HL-60 (cell line): Measurements from ENCODE around the gene ADAMTS7.
"Not testable (repeated sequence)": the region's sequence is repeated elsewhere in the genome, so short reads cannot be mapped to it uniquely, and the experiment has no call there.

Experiments used
- DNase-seq, 2 experiments: peaks; one replicate each; pipeline ENCODE4 v3.0.0-alpha.2; 2010 to 2020; ENCODE audit warnings: low read depth in 1 of 2, low spot score in 1 of 2
- H3K27ac ChIP-seq: fragments of 250-450 bp; sonication (Bioruptor Pico); replicated peaks from 2 replicates; pipeline ENCODE4 v1.5.1; 2020; ENCODE audit warnings: mild to moderate bottlenecking, moderate library complexity
- H3K27me3 ChIP-seq: fragments of 250-450 bp; sonication (Bioruptor Pico); 2 replicates; pipeline ENCODE4 v1.5.1; 2021; ENCODE audit warnings: mild to moderate bottlenecking, moderate library complexity; ENCODE audit not compliant: insufficient read depth, poor library complexity, severe bottlenecking
- H3K4me3 ChIP-seq: replicated peaks from 2 replicates; pipeline ENCODE4 v1.5.1; 2011; ENCODE audit warnings: mild to moderate bottlenecking, control low read depth, low read length; ENCODE audit not compliant: insufficient read depth
- GABPA ChIP-seq: IDR thresholded peaks from 2 replicates; pipeline ENCODE4 v1.6.1; 2012; ENCODE audit warnings: low read depth
- POLR2AphosphoS5 ChIP-seq: IDR thresholded peaks from 2 replicates; pipeline ENCODE4 v1.6.1; 2012; ENCODE audit warnings: low read depth
- REST ChIP-seq: IDR thresholded peaks from 2 replicates; pipeline ENCODE4 v1.6.1; 2012; ENCODE audit warnings: low read depth; ENCODE audit not compliant: insufficient replicate concordance
- SPI1 ChIP-seq: IDR thresholded peaks from 2 replicates; pipeline ENCODE4 v1.6.1; 2012; ENCODE audit warnings: low read depth, mild to moderate bottlenecking, borderline replicate concordance
- TF ChIP-seq, protein P1 (sequence below): IDR thresholded peaks from one replicate; pipeline ENCODE4 v1.5.1; 2011; ENCODE audit warnings: low read length, control low read depth, inconsistent platforms; ENCODE audit not compliant: insufficient read depth

ADAMTS7 gene

GRCh38 chr15:78789615-78790014 is 21.6 kb downstream of the ADAMTS7 start:
- TF ChIP-seq POLR2AphosphoS5 (no peak), GABPA (no peak), REST (no peak), SPI1 (no peak)
- TF ChIP-seq, protein P1, sequence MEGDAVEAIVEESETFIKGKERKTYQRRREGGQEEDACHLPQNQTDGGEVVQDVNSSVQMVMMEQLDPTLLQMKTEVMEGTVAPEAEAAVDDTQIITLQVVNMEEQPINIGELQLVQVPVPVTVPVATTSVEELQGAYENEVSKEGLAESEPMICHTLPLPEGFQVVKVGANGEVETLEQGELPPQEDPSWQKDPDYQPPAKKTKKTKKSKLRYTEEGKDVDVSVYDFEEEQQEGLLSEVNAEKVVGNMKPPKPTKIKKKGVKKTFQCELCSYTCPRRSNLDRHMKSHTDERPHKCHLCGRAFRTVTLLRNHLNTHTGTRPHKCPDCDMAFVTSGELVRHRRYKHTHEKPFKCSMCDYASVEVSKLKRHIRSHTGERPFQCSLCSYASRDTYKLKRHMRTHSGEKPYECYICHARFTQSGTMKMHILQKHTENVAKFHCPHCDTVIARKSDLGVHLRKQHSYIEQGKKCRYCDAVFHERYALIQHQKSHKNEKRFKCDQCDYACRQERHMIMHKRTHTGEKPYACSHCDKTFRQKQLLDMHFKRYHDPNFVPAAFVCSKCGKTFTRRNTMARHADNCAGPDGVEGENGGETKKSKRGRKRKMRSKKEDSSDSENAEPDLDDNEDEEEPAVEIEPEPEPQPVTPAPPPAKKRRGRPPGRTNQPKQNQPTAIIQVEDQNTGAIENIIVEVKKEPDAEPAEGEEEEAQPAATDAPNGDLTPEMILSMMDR, result no peak
- Histone ChIP-seq H3K27me3 (peaks cover 3% of the 10 kb centered on the region), H3K4me3 (no peak overlapping the region), H3K27ac (no peak overlapping the region)
- DNase-seq, result no peak

DNA sequence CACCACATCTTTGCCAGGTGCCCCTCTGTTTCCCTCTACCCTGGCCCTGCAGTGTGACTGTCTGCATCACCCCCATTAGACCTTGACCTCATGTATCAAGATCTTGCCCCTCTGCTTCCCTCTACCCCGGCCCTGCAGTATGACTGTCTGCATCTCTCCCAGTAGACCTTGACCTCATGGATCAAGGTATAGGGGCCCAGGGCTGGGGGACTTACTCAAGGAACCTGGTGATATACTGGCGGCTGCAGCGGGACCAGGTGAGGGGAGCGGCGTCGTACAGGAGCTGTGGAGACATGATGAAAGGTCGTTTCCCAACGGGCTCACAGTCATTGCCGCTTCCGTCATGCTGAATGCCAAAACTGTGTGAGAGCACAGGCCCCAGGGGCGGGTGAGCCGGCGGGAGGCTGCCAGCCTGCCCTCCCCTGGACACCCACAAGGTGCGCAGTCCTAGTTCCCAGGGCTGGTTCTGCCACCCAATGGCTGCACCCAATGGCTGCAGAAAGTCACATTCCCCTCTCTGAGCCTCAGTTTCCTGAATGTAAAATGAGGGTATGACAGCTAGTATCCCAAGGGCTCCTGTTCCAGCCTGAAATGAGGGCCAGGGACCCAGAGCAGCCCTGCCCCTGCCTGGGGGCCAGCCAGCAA is 23.1 kb downstream of the ADAMTS7 start:
- Histone ChIP-seq H3K4me3 (no peak overlapping the region), H3K27me3 (peaks cover 3% of the 10 kb centered on the region), H3K27ac (no peak overlapping the region)
- DNase-seq, result no peak
- TF ChIP-seq, protein P1, result no peak
- no peak for TF ChIP-seq GABPA
- TF ChIP-seq POLR2AphosphoS5, result no peak
- TF ChIP-seq SPI1, result no peak
- TF ChIP-seq REST, result no peak

DNA sequence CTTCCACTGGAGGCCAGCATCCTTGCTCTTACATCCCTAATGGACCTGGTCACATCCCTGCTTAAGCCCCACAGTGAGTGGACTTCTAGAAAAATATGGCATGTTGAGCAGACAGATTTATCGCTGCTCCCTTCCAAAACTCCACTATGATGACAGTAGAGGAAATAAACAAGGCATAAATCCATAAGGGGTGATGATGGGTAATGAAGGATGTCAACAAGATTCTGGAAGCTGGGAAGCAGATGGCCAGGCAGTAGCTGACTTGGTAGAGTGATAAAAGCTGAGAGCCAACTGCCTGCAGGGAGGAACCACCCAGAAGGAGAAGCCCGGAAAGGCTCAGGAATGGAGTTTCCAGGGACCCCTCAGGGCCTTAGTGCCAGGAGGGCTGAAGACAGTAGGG is 28.9 kb downstream of the ADAMTS7 start:
- H3K4me3 ChIP-seq, DNase-seq, H3K27me3 ChIP-seq, H3K27ac ChIP-seq: not testable (repeated sequence)

DNA sequence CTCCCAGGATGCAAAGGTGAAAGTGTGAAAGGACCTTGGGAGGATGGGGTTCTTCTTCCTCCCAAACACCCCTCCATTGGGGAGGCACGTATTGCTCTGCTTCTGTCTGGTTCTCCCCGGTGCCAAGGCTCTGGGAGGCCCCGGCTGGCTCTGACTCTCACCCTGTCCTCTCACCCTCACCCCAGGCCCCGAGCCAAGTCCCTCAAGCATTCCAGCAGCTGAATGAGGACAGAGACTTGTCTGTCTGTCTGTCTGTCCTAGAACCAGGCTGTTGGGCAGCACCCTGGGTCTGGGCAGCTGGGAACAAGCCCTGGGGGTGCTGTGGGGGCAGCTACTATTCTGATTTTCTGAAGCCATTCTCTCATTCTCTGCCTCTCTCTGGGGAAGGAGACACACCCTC is 29.9 kb downstream of the ADAMTS7 start:
- H3K4me3 ChIP-seq, H3K27me3 ChIP-seq, H3K27ac ChIP-seq, DNase-seq: not testable (repeated sequence)

GRCh38 chr15:78779975-78780374 is 31.3 kb downstream of the ADAMTS7 start:
- H3K27ac ChIP-seq, DNase-seq, H3K27me3 ChIP-seq, H3K4me3 ChIP-seq: not testable (repeated sequence)

- not testable (repeated sequence) for H3K27me3 ChIP-seq, H3K27ac ChIP-seq, H3K4me3 ChIP-seq, DNase-seq
Observed at GRCh38 chr15:78779176-78779785, 32.0 kb downstream of the ADAMTS7 start.
